ENCODE data around the gene SLCO2A1.

SLCO2A1 gene

DNA sequence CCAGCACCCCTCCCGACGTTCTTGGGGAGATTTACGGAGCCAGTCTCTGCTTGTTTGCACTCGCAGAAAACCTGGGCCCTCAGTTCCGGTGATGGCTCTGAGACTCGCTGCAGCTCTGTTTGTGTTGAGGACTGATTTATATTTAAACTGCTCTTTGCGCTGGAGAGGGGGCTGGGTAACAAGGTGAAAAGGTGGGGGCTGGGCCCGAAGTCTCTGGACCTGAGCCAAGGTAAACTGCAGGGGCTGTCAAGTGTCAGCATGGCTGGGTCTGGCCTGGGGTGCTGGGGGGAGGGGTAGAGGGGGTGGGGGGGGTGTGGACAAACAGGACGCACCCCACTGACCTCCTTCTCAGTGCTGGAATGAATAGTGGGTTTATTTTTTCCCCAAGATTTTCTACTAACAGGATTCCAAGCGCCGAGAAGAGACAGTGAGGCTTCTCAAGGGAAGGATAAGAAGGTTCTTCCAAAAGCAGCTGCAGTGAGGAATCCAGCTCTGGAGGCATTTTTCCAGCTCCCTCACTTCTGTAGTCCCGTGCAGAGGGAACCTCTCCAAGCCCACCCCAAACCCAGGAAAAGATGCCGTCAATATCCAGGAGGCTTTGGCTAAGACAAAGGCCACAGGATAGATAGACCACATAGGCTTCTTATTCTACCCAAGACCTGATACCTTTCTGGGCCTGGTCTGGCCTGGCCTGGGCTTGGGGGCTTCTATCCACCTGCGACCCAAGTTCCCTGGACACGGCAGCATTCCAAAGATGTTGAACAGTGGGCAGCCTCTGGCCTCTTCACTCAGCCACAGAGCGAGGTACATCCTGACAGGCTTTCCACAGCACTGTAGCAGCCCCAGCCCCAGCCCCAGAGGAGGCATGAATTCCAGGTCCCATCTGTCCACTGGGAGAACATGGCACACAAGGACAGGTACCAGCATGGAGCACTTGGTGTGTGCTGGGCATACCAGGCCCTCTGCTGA is 938 bp upstream of the SLCO2A1 start:
- TF ChIP-seq ZNF274 (IDR thresholded peaks at IDR 0.05; ENCODE audit: low read length), result no peak
- TF ChIP-seq ZNF274 (tag by site-specific recombination; IDR thresholded peaks at IDR 0.05; ENCODE audit: borderline replicate concordance), result no peak
- 0 out of 2 replicates have a peak, but pooled peaks have one; percentile 2 for TF ChIP-seq SCRT2 (tag by site-specific recombination; IDR thresholded peaks at IDR 0.05)
- TF ChIP-seq PATZ1 (tag by site-specific recombination; IDR thresholded peaks at IDR 0.05), result peak; percentile 21; the same call in 1 of the 2 replicates
- TF ChIP-seq SP2 (tag by site-specific recombination; IDR thresholded peaks at IDR 0.05), result no peak
- peak; percentile 58; the same call in 1 of the 2 replicates for TF ChIP-seq FEZF1 (tag by site-specific recombination; IDR thresholded peaks at IDR 0.05)
- TF ChIP-seq, protein P1, sequence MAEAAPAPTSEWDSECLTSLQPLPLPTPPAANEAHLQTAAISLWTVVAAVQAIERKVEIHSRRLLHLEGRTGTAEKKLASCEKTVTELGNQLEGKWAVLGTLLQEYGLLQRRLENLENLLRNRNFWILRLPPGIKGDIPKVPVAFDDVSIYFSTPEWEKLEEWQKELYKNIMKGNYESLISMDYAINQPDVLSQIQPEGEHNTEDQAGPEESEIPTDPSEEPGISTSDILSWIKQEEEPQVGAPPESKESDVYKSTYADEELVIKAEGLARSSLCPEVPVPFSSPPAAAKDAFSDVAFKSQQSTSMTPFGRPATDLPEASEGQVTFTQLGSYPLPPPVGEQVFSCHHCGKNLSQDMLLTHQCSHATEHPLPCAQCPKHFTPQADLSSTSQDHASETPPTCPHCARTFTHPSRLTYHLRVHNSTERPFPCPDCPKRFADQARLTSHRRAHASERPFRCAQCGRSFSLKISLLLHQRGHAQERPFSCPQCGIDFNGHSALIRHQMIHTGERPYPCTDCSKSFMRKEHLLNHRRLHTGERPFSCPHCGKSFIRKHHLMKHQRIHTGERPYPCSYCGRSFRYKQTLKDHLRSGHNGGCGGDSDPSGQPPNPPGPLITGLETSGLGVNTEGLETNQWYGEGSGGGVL (tag by site-specific recombination; IDR thresholded peaks at IDR 0.05), result peak; percentile 11; the same call in 1 of the 2 replicates
- Histone ChIP-seq H3K27ac (ENCODE audit: extremely low read depth, low read depth, low read length) (no peak overlapping the region; the same call in 1 of the 2 replicates), H3K36me3 (ENCODE audit: control insufficient read depth in 2 of 2, insufficient read depth in 1 of 2, low read length in 2 of 2) (no peaks in the 10 kb centered on the region), H3K4me1 (ENCODE audit: control insufficient read depth, insufficient read depth, low read length) (0 out of 2 replicates have a peak, but pooled peaks cover 2% of the 10 kb centered on the region), H3K9me3 (ENCODE audit: control insufficient read depth, insufficient read depth, low read depth, low read length) (no peaks in the 10 kb centered on the region), H3K4me3 (ENCODE audit: low read depth, low read length) (peak overlapping the region; percentile 58)
- CTCF ChIA-PET, result interaction anchor here (0.7 kb wide), 1 partner anchor 458 kb away, joined by 3 read pairs; no protein-coding TSS in a partner anchor
- POLR2A ChIA-PET, result no interaction called here

GRCh38 chr3:134029256-134029733 is 430 bp downstream of the SLCO2A1 start:
- ChIA-PET CTCF (no interaction called here), POLR2A (no interaction called here)
- Histone ChIP-seq H3K9me3 (ENCODE audit: control insufficient read depth, insufficient read depth, low read depth, low read length) (no peaks in the 10 kb centered on the region), H3K36me3 (ENCODE audit: control insufficient read depth in 2 of 2, insufficient read depth in 1 of 2, low read length in 2 of 2) (no peaks in the 10 kb centered on the region), H3K27ac (ENCODE audit: extremely low read depth, low read depth, low read length) (peak overlapping the region; percentile 70; the same call in 1 of the 2 replicates), H3K4me1 (ENCODE audit: control insufficient read depth, insufficient read depth, low read length) (0 out of 2 replicates have a peak, but pooled peaks cover 2% of the 10 kb centered on the region), H3K4me3 (ENCODE audit: low read depth, low read length) (peak overlapping the region; percentile 58)
- TF ChIP-seq ZNF837 (tag by site-specific recombination; IDR thresholded peaks at IDR 0.05) (no peak), PRDM1 (tag by site-specific recombination; IDR thresholded peaks at IDR 0.05) (no peak), ZNF555 (tag by site-specific recombination; conservative IDR thresholded peaks at IDR 0.05) (no peak), ZSCAN4 (tag by site-specific recombination; IDR thresholded peaks at IDR 0.05) (peak; percentile 98), ZNF121 (tag by site-specific recombination; IDR thresholded peaks at IDR 0.05) (no peak), ZNF580 (tag by site-specific recombination; IDR thresholded peaks at IDR 0.05) (no peak), BCL11B (tag by site-specific recombination; IDR thresholded peaks at IDR 0.05; ENCODE audit: low read depth) (no peak), ZNF449 (tag by site-specific recombination; IDR thresholded peaks at IDR 0.05) (no peak; the same call in 1 of the 2 replicates), YY1 (tag by site-specific recombination; IDR thresholded peaks at IDR 0.05) (no peak), ZFP3 (tag by site-specific recombination; IDR thresholded peaks at IDR 0.05; ENCODE audit: low read depth) (no peak), ZNF664 (tag by site-specific recombination; IDR thresholded peaks at IDR 0.05) (no peak)
- TF ChIP-seq, protein P1 (tag by site-specific recombination; IDR thresholded peaks at IDR 0.05), result 0 out of 2 replicates have a peak, but pooled peaks have one; percentile 15
- TF ChIP-seq, protein P2, sequence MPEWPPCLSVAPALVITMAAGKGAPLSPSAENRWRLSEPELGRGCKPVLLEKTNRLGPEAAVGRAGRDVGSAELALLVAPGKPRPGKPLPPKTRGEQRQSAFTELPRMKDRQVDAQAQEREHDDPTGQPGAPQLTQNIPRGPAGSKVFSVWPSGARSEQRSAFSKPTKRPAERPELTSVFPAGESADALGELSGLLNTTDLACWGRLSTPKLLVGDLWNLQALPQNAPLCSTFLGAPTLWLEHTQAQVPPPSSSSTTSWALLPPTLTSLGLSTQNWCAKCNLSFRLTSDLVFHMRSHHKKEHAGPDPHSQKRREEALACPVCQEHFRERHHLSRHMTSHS (tag by site-specific recombination; IDR thresholded peaks at IDR 0.05), result no peak
- TF ChIP-seq, protein P3, sequence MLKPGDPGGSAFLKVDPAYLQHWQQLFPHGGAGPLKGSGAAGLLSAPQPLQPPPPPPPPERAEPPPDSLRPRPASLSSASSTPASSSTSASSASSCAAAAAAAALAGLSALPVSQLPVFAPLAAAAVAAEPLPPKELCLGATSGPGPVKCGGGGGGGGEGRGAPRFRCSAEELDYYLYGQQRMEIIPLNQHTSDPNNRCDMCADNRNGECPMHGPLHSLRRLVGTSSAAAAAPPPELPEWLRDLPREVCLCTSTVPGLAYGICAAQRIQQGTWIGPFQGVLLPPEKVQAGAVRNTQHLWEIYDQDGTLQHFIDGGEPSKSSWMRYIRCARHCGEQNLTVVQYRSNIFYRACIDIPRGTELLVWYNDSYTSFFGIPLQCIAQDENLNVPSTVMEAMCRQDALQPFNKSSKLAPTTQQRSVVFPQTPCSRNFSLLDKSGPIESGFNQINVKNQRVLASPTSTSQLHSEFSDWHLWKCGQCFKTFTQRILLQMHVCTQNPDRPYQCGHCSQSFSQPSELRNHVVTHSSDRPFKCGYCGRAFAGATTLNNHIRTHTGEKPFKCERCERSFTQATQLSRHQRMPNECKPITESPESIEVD (tag by site-specific recombination; IDR thresholded peaks at IDR 0.05), result no peak
